LNCAP (cell line): Measurements from ENCODE around the gene NFIA.

Experiments used
- TF ChIP-seq, protein P1 (sequence below): fragments of 450-650 bp; IDR thresholded peaks from 2 replicates; pipeline ENCODE4 v1.5.1; 2017; ENCODE audit warnings: mild to moderate bottlenecking

The NFIA gene

DNA sequence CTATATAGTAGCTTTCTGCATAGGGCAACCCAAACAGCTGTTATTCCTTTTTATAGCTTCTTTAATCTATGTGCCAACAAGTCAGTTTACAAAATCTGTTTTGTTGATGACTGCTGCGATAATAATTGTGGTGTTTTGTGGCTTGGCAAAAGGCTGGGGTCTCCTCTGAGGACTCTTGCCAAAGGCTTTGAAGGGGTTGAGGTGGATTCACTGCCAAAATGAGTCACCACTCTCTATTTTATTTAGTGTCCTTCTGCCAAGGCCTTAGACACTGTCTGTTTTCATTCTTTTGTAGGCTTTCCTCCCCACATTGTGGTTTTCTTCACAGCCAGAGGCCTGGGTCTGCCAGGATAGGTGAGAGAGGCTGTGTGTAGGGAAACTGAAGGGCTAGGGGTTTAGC is 161.8 kb downstream of the NFIA start:
- TF ChIP-seq, protein P1, sequence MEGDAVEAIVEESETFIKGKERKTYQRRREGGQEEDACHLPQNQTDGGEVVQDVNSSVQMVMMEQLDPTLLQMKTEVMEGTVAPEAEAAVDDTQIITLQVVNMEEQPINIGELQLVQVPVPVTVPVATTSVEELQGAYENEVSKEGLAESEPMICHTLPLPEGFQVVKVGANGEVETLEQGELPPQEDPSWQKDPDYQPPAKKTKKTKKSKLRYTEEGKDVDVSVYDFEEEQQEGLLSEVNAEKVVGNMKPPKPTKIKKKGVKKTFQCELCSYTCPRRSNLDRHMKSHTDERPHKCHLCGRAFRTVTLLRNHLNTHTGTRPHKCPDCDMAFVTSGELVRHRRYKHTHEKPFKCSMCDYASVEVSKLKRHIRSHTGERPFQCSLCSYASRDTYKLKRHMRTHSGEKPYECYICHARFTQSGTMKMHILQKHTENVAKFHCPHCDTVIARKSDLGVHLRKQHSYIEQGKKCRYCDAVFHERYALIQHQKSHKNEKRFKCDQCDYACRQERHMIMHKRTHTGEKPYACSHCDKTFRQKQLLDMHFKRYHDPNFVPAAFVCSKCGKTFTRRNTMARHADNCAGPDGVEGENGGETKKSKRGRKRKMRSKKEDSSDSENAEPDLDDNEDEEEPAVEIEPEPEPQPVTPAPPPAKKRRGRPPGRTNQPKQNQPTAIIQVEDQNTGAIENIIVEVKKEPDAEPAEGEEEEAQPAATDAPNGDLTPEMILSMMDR = no peak

DNA sequence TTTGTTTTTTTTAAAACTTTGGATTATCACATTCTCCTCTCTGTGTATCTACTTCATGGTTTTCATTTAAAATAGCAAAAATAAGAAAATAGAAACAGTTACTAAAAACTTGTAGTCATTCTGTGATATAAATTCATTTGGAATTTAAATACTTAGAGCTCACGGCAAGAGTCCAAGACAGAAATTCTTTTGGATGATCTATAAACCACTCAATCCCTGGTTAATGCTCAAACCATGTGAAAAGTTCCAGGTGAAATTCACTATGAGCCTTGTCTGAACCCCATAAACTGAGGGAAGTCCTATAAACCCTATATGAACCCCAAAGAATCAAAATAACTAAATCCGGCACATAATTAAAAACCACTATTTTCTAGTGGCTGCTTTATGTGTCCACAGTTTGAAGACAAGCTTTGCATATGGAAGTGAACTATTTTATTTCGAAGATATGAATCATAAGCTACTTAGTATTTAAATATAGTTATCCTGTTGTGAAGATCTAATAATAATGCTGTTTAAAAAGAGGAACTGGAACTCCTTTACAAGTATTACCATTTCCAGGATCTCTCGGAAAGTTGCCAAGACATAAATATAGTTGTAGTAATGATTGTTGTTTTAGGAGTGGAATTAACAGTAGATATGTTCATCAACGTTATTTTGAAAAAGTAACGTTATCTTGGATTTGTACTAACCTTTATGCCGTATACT is 163.5 kb downstream of the NFIA start:
- TF ChIP-seq, protein P1 = no peak

DNA sequence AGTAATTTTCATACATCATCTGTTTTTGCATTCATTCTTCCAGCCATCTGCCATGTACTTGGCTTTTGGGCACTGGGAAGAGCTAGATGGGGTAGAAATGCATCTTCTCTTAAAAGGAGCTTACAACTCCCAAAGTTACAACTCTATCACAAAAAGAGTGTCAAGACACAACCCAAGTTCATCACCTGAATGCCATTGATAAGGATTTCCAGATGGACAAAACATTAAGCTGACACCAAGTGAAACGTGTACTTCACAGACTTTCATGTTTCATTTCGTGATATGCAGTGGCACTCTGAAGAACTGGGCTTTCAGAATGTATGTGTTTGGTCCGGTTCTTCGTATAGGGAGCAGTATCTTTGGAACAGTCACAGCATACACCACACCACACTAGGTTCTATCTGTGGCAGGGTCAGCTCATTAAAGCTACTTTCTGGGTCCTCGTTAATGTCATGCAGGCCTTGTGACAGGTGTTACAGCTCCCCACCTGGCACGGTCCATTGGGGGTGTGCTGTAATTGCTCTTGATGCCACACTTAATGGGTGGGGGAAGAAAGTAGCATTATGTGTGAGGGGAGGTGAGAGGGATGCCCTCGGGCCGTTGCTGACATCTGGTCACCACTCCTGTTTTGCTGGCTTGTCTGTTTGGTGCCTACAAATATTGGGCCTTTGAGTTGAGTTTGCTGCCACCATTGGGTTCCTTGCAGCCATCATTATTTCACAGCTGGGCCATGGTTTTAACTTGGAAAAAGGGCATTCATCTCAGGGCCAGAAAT is 164.9 kb downstream of the NFIA start:
- TF ChIP-seq, protein P1 = no peak

DNA sequence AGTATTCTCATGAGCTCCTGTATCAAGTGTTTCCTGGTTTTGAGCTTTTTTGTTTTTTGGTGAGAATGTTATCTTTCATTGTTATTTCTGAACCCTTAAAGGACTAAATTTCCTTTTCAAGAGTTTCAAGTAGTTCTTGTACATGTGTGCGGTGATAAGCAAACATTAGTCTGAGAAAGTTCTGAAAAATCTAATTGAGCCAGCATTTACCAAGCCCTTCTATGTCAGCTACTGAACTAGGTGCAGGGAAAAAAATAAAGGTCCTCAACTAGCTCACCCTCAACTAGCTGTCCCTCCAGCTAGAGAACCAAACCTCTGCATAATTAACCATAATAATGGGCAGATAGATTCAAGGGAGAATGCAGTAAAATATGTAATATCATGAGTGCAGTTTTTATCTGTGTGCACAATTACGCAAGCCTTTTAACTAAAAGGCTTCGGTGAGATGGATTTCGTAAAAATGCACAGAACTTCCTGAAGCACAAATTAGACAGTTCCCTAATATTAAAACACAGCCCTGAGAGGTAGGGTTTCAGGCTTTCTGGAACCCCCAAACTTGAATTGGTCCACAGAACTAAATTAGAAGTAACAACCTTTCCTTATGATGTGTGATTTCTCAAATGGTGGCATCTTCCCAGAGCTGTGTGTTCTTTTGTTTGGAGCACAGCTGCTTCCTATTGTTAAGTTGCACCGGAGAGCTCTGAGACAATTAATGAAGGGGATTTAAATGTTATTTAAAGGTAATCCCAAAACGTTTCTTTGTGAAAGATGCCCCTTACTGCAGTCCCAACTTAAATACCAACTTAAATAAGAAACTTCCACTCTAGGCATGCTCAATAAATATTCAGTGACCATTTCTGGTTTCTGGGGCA is 165.8 kb downstream of the NFIA start:
- TF ChIP-seq, protein P1 = no peak

DNA sequence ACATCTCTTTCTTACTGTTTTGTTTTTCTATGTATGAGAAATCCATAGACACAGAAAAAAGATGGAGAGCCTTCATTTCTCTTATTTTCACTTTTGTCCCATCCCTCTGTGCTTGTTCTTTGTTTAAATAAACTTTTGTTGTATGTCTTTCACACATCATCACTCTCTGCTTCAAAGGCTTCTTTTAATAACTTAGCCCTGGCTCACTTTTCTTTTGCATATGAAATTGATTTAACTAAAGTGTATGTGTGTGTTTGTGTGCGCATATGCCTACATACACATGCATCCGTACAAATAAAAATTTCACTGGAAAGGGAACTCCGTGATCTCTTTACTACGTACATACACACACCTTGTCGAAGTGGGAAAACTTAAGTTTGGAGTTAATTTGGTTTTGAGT is 168.6 kb downstream of the NFIA start:
- TF ChIP-seq, protein P1 = no peak

DNA sequence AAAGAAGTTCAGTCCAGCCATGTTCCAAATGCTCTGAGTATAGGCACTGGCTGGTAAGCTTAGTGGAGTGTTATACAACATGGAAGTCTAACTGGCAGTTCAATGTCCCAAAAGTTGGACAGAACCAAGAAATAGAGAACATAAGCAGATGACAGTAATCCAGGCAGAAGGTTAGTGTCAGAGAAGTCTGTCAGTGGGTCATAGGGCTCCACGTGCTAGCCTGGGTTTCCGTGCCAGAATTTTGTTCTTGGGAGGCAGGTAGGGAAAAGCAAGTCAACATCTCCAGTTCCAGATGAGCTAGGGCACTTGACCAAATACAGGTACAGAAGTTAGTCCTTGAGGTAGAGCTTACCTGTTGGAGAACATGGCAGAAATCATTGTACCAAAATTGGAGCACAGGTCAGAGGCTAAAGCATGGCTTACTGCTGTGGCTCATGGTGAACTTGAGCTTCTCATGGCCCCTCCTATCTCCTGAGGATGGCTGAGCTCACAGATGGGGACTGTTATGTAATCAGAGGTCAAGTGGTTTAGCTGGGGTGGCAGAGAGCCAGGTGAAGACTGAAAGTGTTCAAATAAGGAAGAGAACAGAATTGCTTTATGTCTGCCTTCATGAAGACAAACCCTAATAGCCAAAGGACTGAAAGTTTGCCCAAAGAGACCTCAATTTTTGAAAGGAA is 170.8 kb downstream of the NFIA start:
- TF ChIP-seq, protein P1 = no peak
